HG02763 (cell line): ENCODE data around the gene PLCXD3.

Experiments used
- ATAC-seq: cut with Tn5 transposase; IDR thresholded peaks from one replicate; pipeline ENCODE4 v1.9.1; 2021; ENCODE audit warnings: mild to moderate bottlenecking, moderate library complexity; ENCODE audit not compliant: unreplicated experiment

Gene PLCXD3, protein sequence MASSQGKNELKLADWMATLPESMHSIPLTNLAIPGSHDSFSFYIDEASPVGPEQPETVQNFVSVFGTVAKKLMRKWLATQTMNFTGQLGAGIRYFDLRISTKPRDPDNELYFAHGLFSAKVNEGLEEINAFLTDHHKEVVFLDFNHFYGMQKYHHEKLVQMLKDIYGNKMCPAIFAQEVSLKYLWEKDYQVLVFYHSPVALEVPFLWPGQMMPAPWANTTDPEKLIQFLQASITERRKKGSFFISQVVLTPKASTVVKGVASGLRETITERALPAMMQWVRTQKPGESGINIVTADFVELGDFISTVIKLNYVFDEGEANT

DNA sequence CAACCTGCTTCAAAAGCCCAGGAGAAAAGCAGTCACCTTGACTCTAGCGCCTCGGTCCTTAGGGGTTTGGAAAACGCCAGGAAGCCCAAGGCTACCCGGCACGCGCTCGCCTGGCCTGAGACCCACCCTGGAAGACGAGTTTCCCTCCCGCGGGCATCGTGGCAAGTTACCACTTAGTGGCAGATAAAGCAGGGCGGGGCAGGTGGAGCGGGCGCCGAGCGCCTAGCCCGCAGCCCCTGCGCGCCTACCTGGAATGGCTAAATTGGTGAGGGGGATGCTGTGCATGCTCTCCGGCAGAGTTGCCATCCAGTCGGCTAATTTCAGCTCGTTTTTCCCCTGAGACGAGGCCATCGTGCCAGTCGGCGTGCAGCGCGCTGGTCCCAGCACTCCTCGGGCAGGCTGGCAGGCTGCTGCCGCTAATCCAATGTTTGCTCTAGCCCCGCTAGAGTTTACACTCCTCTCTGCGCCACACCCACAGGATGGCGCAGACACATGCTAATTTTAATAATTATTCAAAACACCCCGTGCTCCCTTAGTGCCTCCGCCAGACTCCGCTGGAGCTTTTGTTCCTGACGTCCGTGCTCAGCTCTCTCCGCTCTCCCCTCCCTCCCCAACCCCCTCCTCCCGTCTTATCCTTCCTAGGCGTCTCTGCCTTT is at the start of gene PLCXD3:
Gene PLCXD3 (minus strand): TSS at position 426 of the 656 bp plus-strand sequence. CDS start 75 bp downstream, at position 351.
- no peak for ATAC-seq

DNA sequence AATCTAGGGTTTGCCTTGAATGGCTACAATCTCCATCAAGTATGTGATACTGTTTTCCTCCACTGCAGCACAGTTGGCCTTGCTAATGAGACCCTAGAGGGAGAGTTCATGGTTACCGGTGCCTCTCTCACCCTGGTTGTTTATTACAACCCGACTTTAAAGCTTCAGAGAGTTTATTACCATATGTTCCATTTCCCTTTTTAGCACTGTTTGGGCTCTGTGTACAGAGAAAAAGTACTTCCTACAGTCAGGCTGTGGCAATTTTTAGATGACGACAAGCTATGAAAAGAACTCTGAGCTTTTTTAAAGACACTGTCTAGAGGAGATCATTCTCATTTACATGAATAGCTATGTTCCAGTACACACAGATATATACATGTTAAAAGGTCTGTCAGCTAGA is 48.8 kb upstream of the PLCXD3 start:
- ATAC-seq, result no peak

DNA sequence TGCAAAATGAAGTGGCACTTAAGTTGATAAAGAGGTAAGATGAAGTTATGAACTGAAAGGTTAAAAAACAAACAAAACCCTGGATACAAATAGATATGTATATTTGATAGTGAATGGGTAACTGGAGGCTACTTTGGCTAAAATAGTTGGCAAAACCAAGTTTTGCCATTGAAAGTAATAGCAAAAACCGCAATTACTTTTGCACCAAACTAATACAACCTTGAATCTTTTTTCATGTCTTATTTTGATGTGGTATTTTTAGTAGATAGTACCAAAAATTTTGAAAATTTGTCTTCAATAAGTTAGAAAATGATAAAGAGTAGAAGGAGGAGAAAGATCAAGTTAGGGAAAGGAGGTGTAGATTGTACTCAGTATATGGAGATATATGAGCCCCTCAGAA is 47.9 kb upstream of the PLCXD3 start:
- ATAC-seq, result no peak

DNA sequence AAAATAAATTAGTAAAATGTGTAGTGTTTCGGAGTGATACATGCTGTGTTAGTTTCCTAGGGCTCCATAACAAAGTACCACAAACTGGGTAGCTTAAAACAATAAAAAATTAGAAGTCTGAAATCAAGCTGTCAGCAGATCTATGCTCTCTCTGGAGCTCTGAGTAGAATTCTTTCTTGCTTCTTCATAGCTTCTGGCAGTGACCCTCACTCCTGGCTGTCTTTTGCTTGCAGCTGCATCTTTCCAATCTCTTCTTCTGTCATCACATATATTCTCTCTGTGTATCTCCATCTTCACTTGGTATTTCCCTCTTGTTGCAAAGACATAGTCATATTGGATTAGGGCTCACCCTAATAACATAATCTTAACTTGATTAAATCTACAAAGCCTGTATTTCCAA is 37.6 kb upstream of the PLCXD3 start:
- no peak for ATAC-seq

DNA sequence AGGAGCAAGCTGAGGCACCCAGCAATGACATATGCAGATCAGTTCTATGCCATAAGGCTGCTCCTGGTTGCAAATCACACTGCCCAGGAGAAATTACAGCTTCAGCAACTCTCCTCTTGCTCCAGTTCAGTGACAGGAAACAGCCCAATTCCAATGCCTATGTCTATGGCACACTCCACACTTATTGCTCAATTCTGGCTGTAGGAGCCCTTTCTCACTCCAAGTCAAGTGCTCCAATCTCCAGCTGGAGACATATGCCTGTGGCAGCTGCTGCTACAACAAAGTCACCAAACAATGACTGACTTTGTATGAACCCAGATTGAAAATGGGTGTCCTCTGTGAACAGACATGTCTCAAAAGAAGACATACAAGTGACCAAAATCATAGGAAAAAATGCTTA is 31.8 kb upstream of the PLCXD3 start:
- no peak for ATAC-seq

DNA sequence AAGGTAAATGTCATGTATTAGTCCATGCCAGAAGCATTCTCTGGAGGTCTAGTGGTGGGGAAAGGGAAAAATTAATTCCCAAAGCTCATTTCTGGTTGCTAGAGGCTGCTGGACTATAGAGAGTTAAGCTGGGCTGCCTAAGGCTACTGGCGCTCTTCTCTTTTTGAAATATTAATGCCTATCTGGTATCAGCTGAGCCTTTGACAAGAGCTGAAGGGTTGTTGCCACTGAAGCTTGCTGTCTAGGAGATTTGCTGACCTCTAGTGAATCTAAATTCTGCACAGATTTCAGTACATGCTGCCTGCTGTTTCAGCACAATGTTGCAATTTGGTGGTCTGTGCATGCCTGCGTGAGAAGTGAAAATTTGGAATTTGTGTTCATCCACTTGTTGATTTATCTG is 29.1 kb upstream of the PLCXD3 start:
- ATAC-seq, result no peak

DNA sequence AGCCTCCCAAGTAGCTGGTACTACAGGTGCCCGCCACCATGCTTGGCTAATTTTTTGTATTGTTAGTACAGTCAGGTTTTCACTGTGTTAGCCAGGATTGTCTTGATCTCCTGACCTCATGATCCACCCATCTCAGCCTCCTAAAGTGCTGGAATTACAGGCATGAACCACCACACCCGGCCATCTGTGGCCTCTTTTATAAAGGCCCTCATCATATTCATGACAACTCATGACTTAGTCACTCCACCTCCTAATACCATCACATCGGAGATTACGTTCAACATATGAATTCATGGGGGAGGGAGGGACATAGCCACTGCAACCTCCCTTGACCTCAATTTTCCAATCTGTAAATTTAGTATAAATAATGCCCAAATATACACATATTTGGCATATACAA is 27.2 kb upstream of the PLCXD3 start:
- ATAC-seq, result no peak

DNA sequence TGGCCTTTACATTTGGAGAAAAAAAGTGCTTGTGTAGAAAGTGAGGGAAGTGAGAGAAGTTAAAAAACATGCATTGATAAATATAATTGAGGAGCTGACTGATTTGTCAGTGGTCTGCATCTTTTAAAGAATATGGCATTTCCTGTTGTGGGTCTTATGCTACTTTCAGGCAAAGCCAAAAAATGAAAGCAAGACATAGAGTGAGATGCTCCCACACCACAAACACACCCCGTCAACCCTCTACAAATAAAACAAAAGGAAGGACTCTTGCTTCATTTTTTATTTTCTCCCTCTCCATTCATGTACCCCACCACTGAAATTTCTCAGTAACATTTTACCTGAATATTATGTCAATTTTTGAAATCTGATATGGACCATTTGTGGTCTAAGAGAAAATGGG is 22.1 kb upstream of the PLCXD3 start:
- no peak for ATAC-seq

DNA sequence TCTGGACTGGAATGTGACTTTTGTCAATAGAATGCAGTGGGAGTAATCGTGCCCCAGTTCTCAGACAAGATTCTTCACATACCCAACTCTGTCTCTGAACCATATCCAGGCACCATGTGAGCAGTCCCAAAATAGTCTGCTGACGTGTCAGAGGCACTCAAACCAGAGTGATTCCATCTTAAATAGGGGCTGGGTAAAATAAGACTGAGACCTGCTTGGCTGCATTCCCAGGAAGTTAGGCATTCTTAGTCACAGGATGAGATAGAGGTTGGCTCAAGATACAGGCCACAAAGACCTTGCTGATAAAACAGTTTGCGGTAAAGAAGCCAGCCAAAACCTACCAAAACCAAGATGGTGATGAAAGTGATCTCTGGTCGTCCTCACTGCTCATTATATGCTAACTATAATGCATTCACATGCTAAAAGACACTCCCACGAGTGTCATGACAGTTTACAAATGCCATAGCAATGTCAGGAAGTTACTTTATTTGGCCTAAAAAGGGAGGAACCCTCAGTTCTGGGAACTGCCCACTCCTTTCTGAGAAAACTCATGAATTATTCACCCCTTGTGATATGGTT is 16.9 kb upstream of the PLCXD3 start:
- ATAC-seq, result no peak

DNA sequence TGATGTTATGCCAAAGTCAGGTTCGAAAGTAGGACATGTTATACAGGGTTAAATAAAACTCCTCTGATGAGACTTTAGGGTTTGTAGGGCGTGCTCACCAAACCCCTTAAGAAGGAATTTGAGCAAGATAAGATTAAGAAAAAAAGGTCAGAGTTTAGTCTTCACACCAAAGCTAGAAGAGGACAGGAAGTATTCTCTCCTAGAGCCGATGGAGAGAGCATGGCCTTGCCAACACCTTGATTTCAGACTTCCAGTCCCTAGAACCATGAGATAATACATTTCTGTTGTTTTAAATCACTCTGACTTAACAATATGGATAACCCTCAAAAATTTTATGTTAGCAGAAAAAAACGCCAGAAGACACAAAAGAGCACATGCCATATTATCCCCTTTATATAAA is 16.3 kb upstream of the PLCXD3 start:
- no peak for ATAC-seq

DNA sequence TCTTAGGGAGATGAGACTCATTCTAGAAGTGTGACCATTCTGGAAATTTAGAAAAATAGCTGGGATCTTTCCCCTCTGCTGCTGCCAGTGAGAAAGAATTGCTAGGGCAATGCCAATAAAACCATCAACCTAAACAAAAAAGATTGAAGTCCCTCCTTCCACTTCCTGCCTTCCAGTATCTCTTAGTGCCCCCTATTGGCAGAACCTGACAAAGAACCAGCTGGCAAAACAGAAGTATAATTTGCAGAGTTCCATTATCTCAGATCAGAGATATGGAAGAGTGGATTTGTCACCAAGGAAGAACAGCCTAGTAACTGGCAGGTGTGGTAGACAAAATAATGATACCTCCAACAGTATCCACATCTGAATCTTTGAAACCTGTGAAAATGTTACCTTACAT is 13.8 kb upstream of the PLCXD3 start:
- ATAC-seq, result no peak

DNA sequence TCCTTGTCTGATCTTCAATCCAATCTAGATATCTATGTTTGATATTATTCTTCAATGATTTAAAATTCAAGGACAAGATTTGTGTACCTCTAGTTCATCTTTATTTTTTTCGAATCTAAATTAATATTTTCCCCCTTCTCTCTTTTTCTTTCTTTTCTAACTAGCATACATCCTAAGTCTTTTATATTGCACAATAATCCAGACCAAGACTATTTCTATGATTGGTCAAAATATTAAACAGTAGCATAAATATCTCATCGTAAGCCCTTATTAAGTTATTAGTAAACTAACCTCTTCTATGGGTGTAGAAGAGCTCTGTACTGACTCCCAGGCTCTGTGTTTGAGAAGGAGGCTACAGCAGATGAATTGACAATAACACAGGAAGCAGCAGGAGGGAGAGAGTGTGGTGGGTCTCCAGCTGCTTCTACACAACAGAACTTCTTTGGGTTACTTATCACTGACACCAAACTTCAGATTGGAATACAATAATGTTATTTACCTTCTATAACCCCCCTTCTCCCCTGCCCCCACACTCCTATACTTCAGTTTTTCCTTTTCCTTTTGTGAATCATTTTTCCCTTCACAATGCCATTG is 11.9 kb upstream of the PLCXD3 start:
- ATAC-seq, result no peak

DNA sequence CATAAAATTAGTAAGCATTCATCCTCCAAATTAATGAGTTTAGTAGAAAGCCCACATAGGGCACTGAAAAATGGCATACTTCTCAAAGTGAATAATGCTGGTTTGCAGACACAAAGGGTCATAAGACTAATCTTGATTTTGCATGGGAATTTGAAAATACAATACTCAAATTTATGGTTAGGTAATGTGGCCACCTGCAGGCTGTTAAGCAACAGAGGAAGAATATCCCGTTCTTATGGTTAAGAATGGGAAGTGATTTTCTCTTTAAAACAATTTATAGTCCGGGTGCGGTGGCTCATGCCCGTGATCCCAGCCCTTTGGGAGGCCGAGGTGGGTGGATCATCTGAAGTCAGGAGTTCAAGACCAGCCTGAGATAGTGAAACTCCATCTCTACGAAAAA is 9.4 kb upstream of the PLCXD3 start:
- ATAC-seq, result no peak

DNA sequence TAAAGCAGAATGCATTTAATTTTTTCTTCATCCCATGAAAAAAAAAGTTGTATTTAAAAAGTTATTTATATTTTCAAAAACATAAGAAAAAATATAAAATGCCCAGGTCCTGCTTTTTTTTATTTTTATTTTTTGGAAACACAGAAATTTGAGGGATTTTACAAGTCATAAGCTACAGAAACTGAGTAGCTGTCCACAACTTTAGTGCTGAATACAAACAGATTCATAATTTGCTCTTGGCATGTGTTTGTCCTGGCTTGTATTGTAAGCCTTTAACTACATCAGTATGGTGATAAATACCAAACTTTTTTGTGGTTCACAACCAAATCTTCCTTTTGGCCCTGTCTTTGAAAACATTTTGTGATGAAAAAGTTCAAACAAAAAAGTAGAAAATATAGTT is 7.5 kb upstream of the PLCXD3 start:
- ATAC-seq, result no peak

DNA sequence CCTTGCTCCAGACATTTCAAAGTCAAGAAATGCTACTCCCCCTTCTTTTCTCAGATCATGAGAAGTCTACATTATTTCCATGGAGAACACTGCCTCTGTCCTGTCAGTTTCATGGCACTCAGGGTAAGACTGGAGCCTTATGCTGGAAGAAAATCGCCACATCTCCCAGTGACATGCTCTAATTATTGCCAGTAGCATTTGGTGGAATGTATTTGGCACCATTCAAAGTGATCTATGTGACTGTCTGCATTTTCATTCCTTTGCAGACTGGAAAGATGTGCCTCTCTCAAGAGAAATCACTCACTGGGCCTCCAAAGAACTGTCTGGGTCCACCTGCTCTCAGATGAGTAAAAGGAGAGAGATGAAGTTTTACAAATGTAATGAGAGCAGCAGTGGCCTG is 840 bp upstream of the PLCXD3 start:
- ATAC-seq, result no peak

DNA sequence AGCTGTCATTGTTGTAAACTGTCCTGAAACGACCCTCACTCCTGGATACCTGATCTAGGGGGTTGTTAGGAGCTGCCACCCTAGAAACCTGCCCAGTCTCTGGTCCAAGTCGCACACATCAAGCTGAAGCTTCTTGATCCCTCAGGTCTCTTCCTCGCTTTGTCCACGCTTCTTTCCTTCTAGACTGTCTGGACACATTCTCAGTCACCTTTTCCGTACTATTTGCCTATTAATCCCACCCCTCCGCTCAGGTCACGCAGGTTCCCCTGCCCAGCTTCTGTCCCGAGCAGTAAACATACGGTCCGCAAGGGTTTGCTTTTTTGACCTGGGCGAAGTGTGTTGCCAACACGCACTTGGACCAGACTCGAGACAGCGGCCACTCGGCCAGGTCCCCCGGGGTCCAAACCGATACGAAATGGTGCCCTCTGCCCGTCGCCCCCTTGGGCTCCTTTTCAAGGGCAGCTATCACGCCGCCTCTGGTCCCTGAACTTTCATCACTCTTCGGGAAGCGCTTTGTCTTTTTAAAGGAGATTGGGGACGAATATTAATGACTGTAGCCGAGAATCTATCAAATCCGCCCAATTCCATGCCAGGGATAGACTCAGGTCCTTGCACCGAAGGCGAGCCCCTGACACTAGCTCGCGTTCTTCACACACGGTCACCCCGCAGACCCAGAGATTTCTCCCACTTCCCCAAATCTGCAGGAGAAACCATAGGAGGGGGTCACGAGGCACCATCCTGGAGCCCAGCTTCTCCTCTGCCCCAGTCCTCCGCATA is 814 bp downstream of the PLCXD3 start:
- ATAC-seq, result no peak

DNA sequence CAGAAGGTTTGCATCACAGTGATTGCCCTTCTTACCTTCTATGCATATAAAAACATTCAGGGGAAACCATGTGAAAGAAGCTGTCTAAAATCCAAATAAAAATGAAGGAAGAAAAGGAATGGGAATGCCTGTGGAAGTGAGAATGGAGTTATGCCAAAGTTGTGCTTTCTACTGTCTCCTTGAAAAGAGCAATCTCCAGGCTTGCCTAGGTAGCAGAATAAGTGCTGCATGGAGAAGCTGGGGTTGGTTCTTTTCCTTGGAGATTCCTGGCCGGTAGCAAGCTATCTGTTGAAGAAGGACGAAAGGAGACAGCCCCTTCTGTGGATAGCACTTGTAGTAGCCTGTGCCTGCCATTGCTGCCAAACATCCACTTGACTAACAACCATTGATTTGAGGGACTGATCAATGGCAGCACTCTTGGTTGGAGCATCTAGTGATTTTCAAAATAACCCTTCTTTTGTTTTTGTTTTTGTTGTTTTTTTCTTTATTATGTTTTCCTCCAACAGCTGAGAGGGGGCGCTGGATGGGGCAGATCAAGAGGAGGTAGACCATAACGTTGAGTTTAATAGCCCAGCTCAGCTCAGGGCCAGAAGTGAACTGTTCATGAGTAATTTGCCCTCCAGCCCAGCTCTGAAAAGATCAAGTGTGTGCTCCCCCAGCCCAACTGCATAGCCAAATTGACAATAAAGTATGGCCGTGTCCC is 1.6 kb downstream of the PLCXD3 start:
- no peak for ATAC-seq

DNA sequence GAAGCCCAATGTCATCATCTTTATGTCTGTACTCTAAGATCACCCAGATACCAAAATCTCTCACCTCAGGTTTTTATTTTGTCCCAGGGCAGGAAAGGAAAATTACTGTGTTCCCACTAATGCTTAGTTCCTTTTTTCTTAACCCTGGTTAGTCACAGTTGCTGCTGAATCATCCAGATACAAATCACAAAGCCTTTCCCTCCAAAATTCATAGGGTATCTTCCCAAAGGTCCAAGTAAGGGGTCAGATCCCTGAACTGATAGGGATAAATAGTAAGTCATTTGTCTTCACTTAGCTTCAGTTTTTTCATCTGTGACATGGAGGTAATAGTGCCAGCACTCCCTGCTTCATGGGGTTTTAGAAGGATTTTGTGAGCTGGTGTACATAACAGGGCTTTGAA is 2.2 kb downstream of the PLCXD3 start:
- no peak for ATAC-seq

DNA sequence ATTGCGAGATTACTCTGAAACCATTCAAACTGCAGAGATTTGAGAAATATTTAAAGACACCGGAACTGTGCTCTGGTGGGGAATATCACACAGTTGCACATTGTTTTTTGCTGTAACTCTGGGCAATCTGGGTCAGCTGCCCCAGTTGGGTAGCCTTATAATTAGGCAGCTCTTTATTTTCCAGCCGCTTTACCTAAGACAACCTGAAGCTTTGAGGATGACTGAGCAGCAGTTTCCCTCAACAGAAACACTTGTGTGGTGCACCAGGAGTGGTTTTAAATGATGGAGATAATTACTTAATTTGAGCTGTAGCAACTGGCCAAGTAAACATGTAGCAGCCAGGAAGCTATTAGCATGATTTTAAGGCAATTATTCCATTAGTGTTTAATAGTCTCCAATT is 2.9 kb downstream of the PLCXD3 start:
- no peak for ATAC-seq

DNA sequence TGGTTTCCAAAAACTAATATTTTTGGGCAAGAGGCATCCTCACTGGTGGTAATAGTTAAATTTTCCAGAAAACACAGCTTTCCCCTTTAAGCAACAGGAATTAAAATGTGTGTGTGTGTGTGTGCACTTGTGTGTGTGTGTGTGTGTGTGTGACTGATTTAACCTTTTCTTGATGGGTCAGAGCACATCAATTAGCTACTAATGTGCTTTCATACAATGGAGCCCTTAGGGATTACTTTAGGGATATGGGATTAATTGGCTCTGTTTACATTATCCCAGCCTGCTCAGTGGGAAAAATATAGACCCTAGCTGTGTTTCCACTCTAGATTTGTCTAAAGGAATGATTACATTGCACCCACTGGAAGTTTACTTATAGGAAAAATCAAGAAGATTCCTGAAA is 6.5 kb downstream of the PLCXD3 start:
- ATAC-seq, result no peak

DNA sequence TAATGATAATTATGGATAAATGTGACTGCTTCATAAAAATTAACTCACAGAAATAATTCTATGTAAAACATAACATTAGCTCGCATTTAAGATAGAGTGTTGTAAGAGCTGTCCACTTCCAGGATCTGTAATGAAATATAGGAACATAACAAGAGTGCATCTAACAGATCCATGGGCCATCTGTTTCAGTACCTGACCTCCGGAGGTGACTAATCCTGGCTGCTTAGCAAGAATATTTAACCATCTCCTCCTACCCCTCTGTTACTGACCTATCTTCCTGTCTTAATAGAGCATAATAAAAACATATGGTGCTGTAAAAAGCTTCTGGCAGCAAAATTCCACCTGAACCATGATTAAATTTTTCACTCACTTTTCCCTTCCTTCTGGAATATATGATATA is 7.1 kb downstream of the PLCXD3 start:
- no peak for ATAC-seq
